GM19324 (cell line): ENCODE data around the gene SCN2A.
"Not testable (repeated sequence)": the region's sequence is repeated elsewhere in the genome, so short reads cannot be mapped to it uniquely, and the experiment has no call there.

Experiments
- ATAC-seq: cut with Tn5 transposase; IDR thresholded peaks from one replicate; pipeline ENCODE4 v1.9.1; 2021; ENCODE audit warnings: mild to moderate bottlenecking, moderate library complexity; ENCODE audit not compliant: unreplicated experiment, low FRiP score

SCN2A gene

GRCh38 chr2:165311949-165312348 lies 72.7 kb downstream of the SCN2A start:
- no peak for ATAC-seq

GRCh38 chr2:165312999-165313398 lies 73.8 kb downstream of the SCN2A start:
- ATAC-seq = no peak

GRCh38 chr2:165313509-165313908 lies 74.3 kb downstream of the SCN2A start:
- no peak for ATAC-seq

GRCh38 chr2:165328272-165328671 lies 89.1 kb downstream of the SCN2A start:
- no peak for ATAC-seq

GRCh38 chr2:165344276-165344675 lies 105.1 kb downstream of the SCN2A start:
- not testable (repeated sequence) for ATAC-seq

GRCh38 chr2:165348441-165348840 lies 109.2 kb downstream of the SCN2A start:
- no peak for ATAC-seq

GRCh38 chr2:165349181-165349580 lies 110.0 kb downstream of the SCN2A start:
- ATAC-seq = no peak

- ATAC-seq = no peak
Measured at GRCh38 chr2:165357758-165358157, 118.5 kb downstream of the SCN2A start.

GRCh38 chr2:165361514-165361913 lies 122.3 kb downstream of the SCN2A start:
- no peak for ATAC-seq

- ATAC-seq = no peak
Measured at GRCh38 chr2:165369131-165369897, 130.1 kb downstream of the SCN2A start.

GRCh38 chr2:165369898-165370296 lies 130.7 kb downstream of the SCN2A start:
- no peak for ATAC-seq

- ATAC-seq = no peak
Measured at GRCh38 chr2:165371356-165371755, 132.1 kb downstream of the SCN2A start.

- no peak for ATAC-seq
Measured at GRCh38 chr2:165373278-165374010, 134.2 kb downstream of the SCN2A start.

GRCh38 chr2:165376571-165376975 lies 137.4 kb downstream of the SCN2A start:
- no peak for ATAC-seq

- no peak for ATAC-seq
Measured at GRCh38 chr2:165382362-165382761, 143.1 kb downstream of the SCN2A start.

GRCh38 chr2:165390875-165391274 lies 151.7 kb downstream of the SCN2A start:
- ATAC-seq = no peak

- no peak for ATAC-seq
Measured at GRCh38 chr2:165391791-165392190, 152.6 kb downstream of the SCN2A start.

- ATAC-seq = not testable (repeated sequence)
Measured at GRCh38 chr2:165398603-165399002, 159.4 kb downstream of the SCN2A start.

GRCh38 chr2:165401285-165401852 lies 162.2 kb downstream of the SCN2A start:
- ATAC-seq = no peak

GRCh38 chr2:165402162-165402561 lies 162.9 kb downstream of the SCN2A start:
- no peak for ATAC-seq

GRCh38 chr2:165406173-165406572 lies 167.0 kb downstream of the SCN2A start:
- ATAC-seq = no peak

GRCh38 chr2:165407466-165407865 lies 168.3 kb downstream of the SCN2A start:
- no peak for ATAC-seq
